ENCODE results near the gene DGCR2. TPM values are rescaled to one million over a fixed set of nuclear protein-coding genes. Genes with fewer than 3 reads are reported as not detected.
"Not testable (repeated sequence)": the region's sequence is repeated elsewhere in the genome, so short reads cannot be mapped to it uniquely, and the experiment has no call there.

Gene DGCR2
- polyA plus RNA-seq, 4 donors, result 69.0 to 75.9 (median 71.2) TPM

GRCh38 chr22:19035126-19035473 lies 87.1 kb downstream of the DGCR2 start:
- DNase-seq (ENCODE audit: low read depth in 4 of 4, low spot score in 3 of 4), result not testable (repeated sequence)

- DNase-seq (ENCODE audit: low read depth in 4 of 4, low spot score in 3 of 4), result not testable (repeated sequence)
Measured at GRCh38 chr22:19034724-19035120, 87.5 kb downstream of the DGCR2 start.

GRCh38 chr22:19034031-19034723 lies 88.0 kb downstream of the DGCR2 start:
- DNase-seq (ENCODE audit: low read depth in 4 of 4, low spot score in 3 of 4), result not testable (repeated sequence)

- not testable (repeated sequence) for DNase-seq (ENCODE audit: low read depth in 4 of 4, low spot score in 3 of 4)
Measured at GRCh38 chr22:19033568-19033905, 88.7 kb downstream of the DGCR2 start.

GRCh38 chr22:19032898-19033567 lies 89.2 kb downstream of the DGCR2 start:
- DNase-seq (ENCODE audit: low read depth in 4 of 4, low spot score in 3 of 4), result not testable (repeated sequence)

GRCh38 chr22:19032156-19032785 lies 89.9 kb downstream of the DGCR2 start:
- DNase-seq (ENCODE audit: low read depth in 4 of 4, low spot score in 3 of 4), result not testable (repeated sequence)

- DNase-seq (ENCODE audit: low read depth in 4 of 4, low spot score in 3 of 4), result not testable (repeated sequence)
Measured at GRCh38 chr22:19030889-19031252, 91.3 kb downstream of the DGCR2 start.

GRCh38 chr22:19030226-19030888 lies 91.9 kb downstream of the DGCR2 start:
- not testable (repeated sequence) for DNase-seq (ENCODE audit: low read depth in 4 of 4, low spot score in 3 of 4)

- DNase-seq (ENCODE audit: low read depth in 4 of 4, low spot score in 3 of 4), result not testable (repeated sequence)
Measured at GRCh38 chr22:19029113-19030103, 92.8 kb downstream of the DGCR2 start.

- DNase-seq (ENCODE audit: low read depth in 4 of 4, low spot score in 3 of 4), result not testable (repeated sequence)
Measured at GRCh38 chr22:19028060-19028455, 94.2 kb downstream of the DGCR2 start.

GRCh38 chr22:19027371-19028059 lies 94.7 kb downstream of the DGCR2 start:
- not testable (repeated sequence) for DNase-seq (ENCODE audit: low read depth in 4 of 4, low spot score in 3 of 4)

GRCh38 chr22:19026080-19026479 lies 96.1 kb downstream of the DGCR2 start:
- DNase-seq (ENCODE audit: low read depth in 4 of 4, low spot score in 3 of 4), result not testable (repeated sequence)

- not testable (repeated sequence) for DNase-seq (ENCODE audit: low read depth in 4 of 4, low spot score in 3 of 4)
Measured at GRCh38 chr22:19024956-19025489, 97.2 kb downstream of the DGCR2 start.

GRCh38 chr22:19023931-19024330 lies 98.3 kb downstream of the DGCR2 start:
- DNase-seq (ENCODE audit: low read depth in 4 of 4, low spot score in 3 of 4), result not testable (repeated sequence)

- DNase-seq (ENCODE audit: low read depth in 4 of 4, low spot score in 3 of 4), result no peak
Measured at GRCh38 chr22:19022755-19023154, 99.5 kb downstream of the DGCR2 start.

- no peak for DNase-seq (ENCODE audit: low read depth in 4 of 4, low spot score in 3 of 4)
Measured at GRCh38 chr22:19019679-19020032, 102.6 kb downstream of the DGCR2 start.

GRCh38 chr22:19019029-19019678 lies 103.1 kb downstream of the DGCR2 start:
- DNase-seq (ENCODE audit: low read depth in 4 of 4, low spot score in 3 of 4), result no peak

GRCh38 chr22:19018256-19018655 lies 104.0 kb downstream of the DGCR2 start:
- no peak for DNase-seq (ENCODE audit: low read depth in 4 of 4, low spot score in 3 of 4)

All from left renal pelvis (tissue), 4 donors.